ENCODE results near the gene ZSCAN30.

DNA sequence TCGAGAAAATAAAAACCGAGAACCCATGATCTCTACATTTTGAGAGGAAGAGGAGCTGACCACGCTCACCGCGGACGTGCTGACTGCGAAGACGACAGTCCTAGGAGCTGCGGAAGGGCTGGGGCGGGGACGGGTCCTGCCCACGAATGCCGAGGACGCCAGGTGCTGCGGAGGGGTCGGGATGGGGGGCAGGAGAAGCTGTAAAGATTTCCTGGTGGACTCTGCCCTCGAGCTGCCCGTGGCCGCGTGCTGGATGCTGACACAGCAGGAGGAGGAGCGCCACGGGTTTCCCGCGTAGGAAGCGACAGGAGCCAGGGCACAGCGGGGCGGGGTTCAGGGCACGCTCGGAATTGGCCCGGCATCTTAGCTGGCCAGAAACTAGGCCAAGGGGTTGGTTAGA lies 22.2 kb downstream of the ZSCAN30 start:
- TF ChIP-seq POLR2AphosphoS5 (IDR thresholded peaks at IDR 0.05; ENCODE audit: low read depth, low read length) (no peak), POLR2A (IDR thresholded peaks at IDR 0.05; ENCODE audit: low read depth, low read length) (no peak), PAX5 (IDR thresholded peaks at IDR 0.05; ENCODE audit: insufficient read depth, low read length, severe bottlenecking) (no peak)
